ENCODE data around the gene PLCH1.

- TF ChIP-seq, protein P1, sequence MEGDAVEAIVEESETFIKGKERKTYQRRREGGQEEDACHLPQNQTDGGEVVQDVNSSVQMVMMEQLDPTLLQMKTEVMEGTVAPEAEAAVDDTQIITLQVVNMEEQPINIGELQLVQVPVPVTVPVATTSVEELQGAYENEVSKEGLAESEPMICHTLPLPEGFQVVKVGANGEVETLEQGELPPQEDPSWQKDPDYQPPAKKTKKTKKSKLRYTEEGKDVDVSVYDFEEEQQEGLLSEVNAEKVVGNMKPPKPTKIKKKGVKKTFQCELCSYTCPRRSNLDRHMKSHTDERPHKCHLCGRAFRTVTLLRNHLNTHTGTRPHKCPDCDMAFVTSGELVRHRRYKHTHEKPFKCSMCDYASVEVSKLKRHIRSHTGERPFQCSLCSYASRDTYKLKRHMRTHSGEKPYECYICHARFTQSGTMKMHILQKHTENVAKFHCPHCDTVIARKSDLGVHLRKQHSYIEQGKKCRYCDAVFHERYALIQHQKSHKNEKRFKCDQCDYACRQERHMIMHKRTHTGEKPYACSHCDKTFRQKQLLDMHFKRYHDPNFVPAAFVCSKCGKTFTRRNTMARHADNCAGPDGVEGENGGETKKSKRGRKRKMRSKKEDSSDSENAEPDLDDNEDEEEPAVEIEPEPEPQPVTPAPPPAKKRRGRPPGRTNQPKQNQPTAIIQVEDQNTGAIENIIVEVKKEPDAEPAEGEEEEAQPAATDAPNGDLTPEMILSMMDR (IDR thresholded peaks at IDR 0.05; ENCODE audit: insufficient read depth, low read length) = no peak
- TF ChIP-seq POLR2AphosphoS5 (IDR thresholded peaks at IDR 0.05; ENCODE audit: low read depth) = no peak
These were observed 342.2 kb downstream of the PLCH1 start for GRCh38 chr3:155402656-155403055.

Measured in HL-60 (cell line).